HepG2 (cell line): ENCODE data around the gene PRKAG1. TPM values are rescaled to one million over a fixed set of nuclear protein-coding genes. Genes with fewer than 3 reads are reported as not detected.

ENCODE experiments used
- ATF2 ChIP-seq: sonication (generic); formaldehyde crosslinking; IDR thresholded peaks from 2 replicates; pipeline ENCODE4 v1.4.0; 2020; ENCODE audit warnings: missing genetic modification reagents
- HNF4A ChIP-seq: sonication (generic); formaldehyde crosslinking; IDR thresholded peaks from 2 replicates; pipeline ENCODE4 v1.4.0; 2020; ENCODE audit warnings: missing genetic modification reagents
- KDM5A ChIP-seq: fragments of 200-600 bp; sonication (generic); IDR thresholded peaks from 2 replicates; pipeline ENCODE4 v1.7.0; 2018; ENCODE audit warnings: antibody characterized with exemption, mild to moderate bottlenecking, low read length, borderline replicate concordance
- MAFF ChIP-seq: IDR thresholded peaks from 2 replicates; pipeline ENCODE4 v1.6.1; 2011; ENCODE audit warnings: low read depth, low read length, improper control_type of control experiment
- MAZ ChIP-seq, 2 experiments: sonication (generic) in 1 of 2; formaldehyde crosslinking in 1 of 2; IDR thresholded peaks; 2 replicates each; pipeline versions ENCODE4 v1.5.0 to v1.6.1; 2012 to 2020; ENCODE audit warnings: low read depth in 2 of 2, mild to moderate bottlenecking in 2 of 2, borderline replicate concordance in 1 of 2, improper control_type of control experiment in 1 of 2, low read length in 1 of 2, missing genetic modification reagents in 1 of 2, moderate library complexity in 1 of 2
- MTERF4 ChIP-seq: sonication (generic); formaldehyde crosslinking; IDR thresholded peaks from 2 replicates; pipeline ENCODE4 v1.8.0; 2023; ENCODE audit warnings: mild to moderate bottlenecking, missing genetic modification reagents
- NFKBIZ ChIP-seq: IDR thresholded peaks from 2 replicates; pipeline ENCODE4 v1.6.1; 2018; ENCODE audit warnings: missing genetic modification reagents, missing compliant biosample characterization
- NR2C2 ChIP-seq: sonication (generic); formaldehyde crosslinking; IDR thresholded peaks from 2 replicates; pipeline ENCODE4 v1.4.0; 2020; ENCODE audit warnings: missing genetic modification reagents, mild to moderate bottlenecking, moderate library complexity, borderline replicate concordance
- RBAK ChIP-seq: sonication (generic); formaldehyde crosslinking; IDR thresholded peaks from 2 replicates; pipeline ENCODE4 v1.5.1; 2020; ENCODE audit warnings: mild to moderate bottlenecking, missing genetic modification reagents
- RFXAP ChIP-seq: sonication (generic); formaldehyde crosslinking; IDR thresholded peaks from 2 replicates; pipeline ENCODE4 v1.4.0; 2020; ENCODE audit warnings: missing genetic modification reagents, borderline replicate concordance
- THAP11 ChIP-seq: IDR thresholded peaks from 2 replicates; pipeline ENCODE4 v1.6.1; 2016; ENCODE audit warnings: missing biosample characterization, missing genetic modification reagents
- WIZ ChIP-seq: sonication (generic); formaldehyde crosslinking; IDR thresholded peaks from 2 replicates; pipeline ENCODE4 v1.5.1; 2020; ENCODE audit warnings: mild to moderate bottlenecking, missing genetic modification reagents
- ZBTB20 ChIP-seq: sonication (generic); formaldehyde crosslinking; IDR thresholded peaks from 2 replicates; pipeline ENCODE4 v1.8.1; 2023; ENCODE audit warnings: missing genetic modification reagents, low read depth, mild to moderate bottlenecking, borderline replicate concordance
- ZBTB4 ChIP-seq: sonication (generic); formaldehyde crosslinking; IDR thresholded peaks from 2 replicates; pipeline ENCODE4 v1.4.0; 2020; ENCODE audit warnings: missing genetic modification reagents, mild to moderate bottlenecking, borderline replicate concordance
- ZBTB8A ChIP-seq: sonication (generic); formaldehyde crosslinking; IDR thresholded peaks from 2 replicates; pipeline ENCODE4 v1.4.0; 2020; ENCODE audit warnings: mild to moderate bottlenecking, low read depth, missing genetic modification reagents, borderline replicate concordance
- ZFP36 ChIP-seq: fragments of 150-350 bp; IDR thresholded peaks from 2 replicates; pipeline ENCODE4 v1.6.1; 2018; ENCODE audit warnings: borderline replicate concordance, low read length, low read depth; ENCODE audit not compliant: partially characterized antibody
- ZKSCAN8 ChIP-seq: IDR thresholded peaks from 2 replicates; pipeline ENCODE4 v1.6.1; 2016; ENCODE audit warnings: borderline replicate concordance, missing genetic modification reagents, missing compliant biosample characterization
- ZNF136 ChIP-seq: sonication (generic); formaldehyde crosslinking; IDR thresholded peaks from 2 replicates; pipeline ENCODE4 v1.8.1; 2022; ENCODE audit warnings: low read depth, mild to moderate bottlenecking, moderate library complexity, missing genetic modification reagents
- ZNF296 ChIP-seq: sonication (generic); formaldehyde crosslinking; conservative IDR thresholded peaks from 2 replicates; pipeline ENCODE4 v1.5.0; 2020; ENCODE audit warnings: mild to moderate bottlenecking, missing genetic modification reagents
- ZNF660 ChIP-seq: sonication (generic); formaldehyde crosslinking; IDR thresholded peaks from 2 replicates; pipeline ENCODE4 v1.5.1; 2020; ENCODE audit warnings: mild to moderate bottlenecking, low read depth, missing genetic modification reagents, borderline replicate concordance
- ZNF782 ChIP-seq: sonication (generic); formaldehyde crosslinking; IDR thresholded peaks from 2 replicates; pipeline ENCODE4 v1.4.0; 2020; ENCODE audit warnings: missing genetic modification reagents, mild to moderate bottlenecking, borderline replicate concordance
- ZNF790 ChIP-seq: sonication (generic); formaldehyde crosslinking; IDR thresholded peaks from 2 replicates; pipeline ENCODE4 v1.8.0; 2022; ENCODE audit warnings: missing genetic modification reagents, mild to moderate bottlenecking, borderline replicate concordance
- polyA plus RNA-seq, 8 experiments: library from polyadenylated mRNA; depleted of rRNA in 3 of 8; stranded (reverse) in 7 of 8; unstranded in 1 of 8; fragments of >200 nt; fragmentation: Illumina TruSeq in 4 of 8; extraction: Trizol in 4 of 8; gene quantifications; 2 replicates each; pipeline versions ENCODE4 v1.2.1 to v1.2.3, GENCODE V29; 2011 to 2016; ENCODE audit warnings: low read depth in 4 of 8, missing spikeins in 1 of 8, mixed read lengths in 1 of 8; ENCODE audit not compliant: insufficient read depth in 1 of 8
- total RNA-seq, 5 experiments: library from RNA; depleted of rRNA; stranded (reverse); fragments of >200 nt; fragmentation: Illumina TruSeq; extraction: Trizol; gene quantifications; 2 replicates each; pipeline ENCODE4 v1.2.3, GENCODE V29; 2016; ENCODE audit warnings: low read depth in 1 of 5

Gene PRKAG1
- total and polyA plus RNA-seq, 2 of the 13 experiments (the other 11 are each of a cell fraction or from before 2014, with no cell fraction given): 26.1 to 32.8 TPM

GRCh38 chr12:48998497-48999353 is 19.9 kb downstream of the PRKAG1 start (continued):
- TF ChIP-seq ZBTB4 (CRISPR knock-in tag) (peak; percentile 78; the same call in 1 of the 2 replicates), RBAK (CRISPR knock-in tag) (no peak), WIZ (CRISPR knock-in tag) (no peak), NFKBIZ (CRISPR knock-in tag) (no peak), ZNF296 (CRISPR knock-in tag) (peak; percentile 70; the same call in 1 of the 2 replicates), ZFP36 (no peak), MAFF (no peak), ZNF790 (CRISPR knock-in tag) (0 out of 2 replicates have a peak, but pooled peaks have one; percentile 72), ZNF136 (CRISPR knock-in tag) (0 out of 2 replicates have a peak, but pooled peaks have one; percentile 93), MTERF4 (0 out of 2 replicates have a peak, but pooled peaks have one; percentile 57), ZNF782 (CRISPR knock-in tag) (peak; percentile 50; the same call in 1 of the 2 replicates), ZNF660 (0 out of 2 replicates have a peak, but pooled peaks have one; percentile 40), MAZ (IDR thresholded peaks at IDR 0.05; ENCODE audit: borderline replicate concordance, low read depth, low read length) (no peak), MAZ (CRISPR knock-in tag; IDR thresholded peaks at IDR 0.05; ENCODE audit: low read depth) (no peak), ZKSCAN8 (CRISPR knock-in tag) (no peak), ZBTB20 (peak; percentile 62; the same call in 1 of the 2 replicates), HNF4A (CRISPR knock-in tag) (no peak), ZBTB8A (CRISPR knock-in tag) (peak; percentile 83; the same call in 1 of the 2 replicates), ATF2 (CRISPR knock-in tag) (no peak), RFXAP (peak; percentile 88; the same call in 1 of the 2 replicates), THAP11 (CRISPR knock-in tag) (0 out of 2 replicates have a peak, but pooled peaks have one; percentile 21), KDM5A (no peak), NR2C2 (CRISPR knock-in tag) (peak; percentile 51; the same call in 1 of the 2 replicates)
